Vagina (tissue), 2 donors: ENCODE results near the gene KCNH3. TPM values are rescaled to one million over a fixed set of nuclear protein-coding genes. Genes with fewer than 3 reads are reported as not detected.
A peak's percentile ranks its signal among the peaks of the same experiment; 100 is the strongest.

ENCODE experiments used
- DNase-seq, 2 donors: peaks; one replicate each; pipeline ENCODE4 v3.0.0-alpha.2; 2017; ENCODE audit errors: extremely low spot score in 2 of 2
- H3K27ac ChIP-seq: fragments of 200-600 bp; sonication (generic); one replicate; pipeline ENCODE4 v1.5.1; 2019
- H3K27me3 ChIP-seq: fragments of 200-600 bp; sonication (generic); one replicate; pipeline ENCODE4 v1.5.1; 2019
- H3K36me3 ChIP-seq, 2 donors: fragments of 200-600 bp; sonication (generic); one replicate each; pipeline ENCODE4 v1.5.1; 2017 to 2019
- H3K4me1 ChIP-seq: fragments of 200-600 bp; sonication (generic); one replicate; pipeline ENCODE4 v1.5.1; 2019
- H3K4me3 ChIP-seq, 2 donors: fragments of 200-600 bp; sonication (generic); 1 replicate in 1 of 2; 2 replicates in 1 of 2; pipeline ENCODE4 v1.5.1; 2016 to 2019
- H3K9me3 ChIP-seq: fragments of 200-600 bp; sonication (generic); one replicate; pipeline ENCODE4 v1.5.1; 2019
- CTCF ChIP-seq, 3 experiments: fragments of 450-650 bp in 2 of 3; fragments of 200-600 bp in 1 of 3; sonication (generic) in 1 of 3; IDR thresholded peaks; one replicate each; pipeline ENCODE4 v1.5.1; 2017 to 2019; ENCODE audit warnings: antibody characterized with exemption in 3 of 3, mild to moderate bottlenecking in 2 of 3, moderate library complexity in 2 of 3
- POLR2A ChIP-seq, 2 donors: fragments of 450-650 bp; IDR thresholded peaks; one replicate each; pipeline ENCODE4 v1.6.1; 2017; ENCODE audit warnings: antibody characterized with exemption in 2 of 2, mild to moderate bottlenecking in 2 of 2, moderate library complexity in 2 of 2
- POLR2AphosphoS5 ChIP-seq, 2 donors: sonication (generic); formaldehyde crosslinking; IDR thresholded peaks; one replicate each; pipeline ENCODE4 v1.9.0; 2017; ENCODE audit warnings: antibody characterized with exemption in 2 of 2, mild to moderate bottlenecking in 2 of 2, low read depth in 1 of 2; ENCODE audit not compliant: insufficient read depth in 1 of 2
- intact Hi-C: fragments of 100-400 bp; cut with DNase I; formaldehyde crosslinking; loops from one replicate; pipeline ENCODE4 v1.15.1; 2023
- total RNA-seq: library from RNA; depleted of rRNA; stranded (reverse); fragments of >200 nt; gene quantifications from one replicate; pipeline ENCODE4 v1.2.3, GENCODE V29; 2016

The KCNH3 gene
- total RNA-seq, 1 donor from 2014 or later: not detected

- H3K9me3 ChIP-seq: no peaks in the 10 kb centered on the region
- H3K36me3 ChIP-seq: no peaks in the 10 kb centered on the region
- H3K4me1 ChIP-seq: peaks cover 17% of the 10 kb centered on the region
- no peak overlapping the region for H3K27ac ChIP-seq
- intact Hi-C loops: loop anchor here (5.0 kb wide), 1 partner anchor 72 kb away; the partner anchor contains the start of gene PRPF40B
- no peak for TF ChIP-seq POLR2A (IDR thresholded peaks at IDR 0.05)
- TF ChIP-seq POLR2AphosphoS5 (IDR thresholded peaks at IDR 0.05; ENCODE audit: insufficient read depth in 1 of 2, low read depth in 1 of 2): no peak
- no peak for TF ChIP-seq CTCF (IDR thresholded peaks at IDR 0.05)
- H3K4me3 ChIP-seq: no peak overlapping the region
- no peaks in the 10 kb centered on the region for H3K27me3 ChIP-seq
- no peak for DNase-seq
These were observed 11.2 kb downstream of the KCNH3 start for GRCh38 chr12:49549735-49550692.

- Histone ChIP-seq H3K4me1 (peaks cover 17% of the 10 kb centered on the region), H3K4me3 (no peak overlapping the region), H3K9me3 (no peaks in the 10 kb centered on the region), H3K27me3 (no peaks in the 10 kb centered on the region), H3K27ac (no peak overlapping the region), H3K36me3 (no peaks in the 10 kb centered on the region)
- TF ChIP-seq CTCF (IDR thresholded peaks at IDR 0.05) (no peak), POLR2AphosphoS5 (IDR thresholded peaks at IDR 0.05; ENCODE audit: insufficient read depth in 1 of 2, low read depth in 1 of 2) (no peak), POLR2A (IDR thresholded peaks at IDR 0.05) (no peak)
- intact Hi-C loops: loop anchor here (5.0 kb wide), 1 partner anchor 72 kb away; the partner anchor contains the start of gene PRPF40B
- no peak for DNase-seq
These were observed 11.9 kb downstream of the KCNH3 start for GRCh38 chr12:49550693-49551252.

DNA sequence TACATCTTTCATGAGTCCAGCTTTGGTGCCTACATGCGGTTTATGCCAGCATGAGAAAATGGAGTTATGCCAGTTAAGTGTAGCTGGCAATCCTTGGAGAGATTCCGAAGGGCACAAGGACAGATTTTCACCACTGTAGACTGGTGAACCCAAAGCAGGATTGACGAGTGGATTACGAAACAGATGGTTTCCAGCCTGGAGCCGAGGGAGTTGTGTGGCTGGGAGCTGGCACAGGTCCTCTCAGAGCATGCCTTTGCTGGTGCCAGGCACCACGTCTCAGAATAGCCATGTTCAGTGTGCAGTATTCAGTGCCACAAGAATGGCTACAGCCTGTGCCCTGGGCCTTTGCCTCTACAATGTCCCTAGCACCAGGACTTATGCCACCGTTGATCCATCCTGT lies 13.2 kb downstream of the KCNH3 start:
- no peak for DNase-seq
- H3K4me3 ChIP-seq: no peak overlapping the region

DNA sequence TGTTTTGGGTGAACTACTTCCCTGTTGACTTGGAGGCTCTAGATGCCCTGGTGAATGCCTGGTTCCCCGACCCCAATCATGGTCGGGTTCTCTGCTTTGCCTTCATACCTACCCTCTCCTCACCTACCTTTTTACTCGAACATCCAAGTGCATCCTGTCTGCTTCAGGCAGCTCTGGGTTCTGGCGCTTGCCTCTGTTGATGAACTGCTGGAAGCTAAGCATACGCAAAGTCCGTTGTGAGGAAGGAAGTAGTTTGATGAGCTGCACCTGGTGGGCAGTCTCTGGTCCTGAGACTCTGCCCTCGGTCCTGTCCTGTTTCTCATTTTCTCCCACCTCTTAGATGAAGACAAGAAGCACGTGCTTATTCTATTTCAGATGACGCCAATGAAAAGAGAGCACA lies 13.6 kb downstream of the KCNH3 start:
- Histone ChIP-seq H3K4me3 (no peak overlapping the region), H3K27ac (no peak overlapping the region), H3K36me3 (peaks cover 0 to 5% of the 10 kb centered on the region in 2 donors), H3K4me1 (peaks cover 17% of the 10 kb centered on the region), H3K9me3 (no peaks in the 10 kb centered on the region), H3K27me3 (no peaks in the 10 kb centered on the region)
- DNase-seq: no peak
- no peak for TF ChIP-seq POLR2AphosphoS5 (IDR thresholded peaks at IDR 0.05; ENCODE audit: insufficient read depth in 1 of 2, low read depth in 1 of 2)
- TF ChIP-seq POLR2A (IDR thresholded peaks at IDR 0.05): no peak
- intact Hi-C loops: loop anchor here (5.0 kb wide), 1 partner anchor 70 kb away; the partner anchor contains the start of gene PRPF40B

More for the DNA sequence above, 13.2 kb downstream of the KCNH3 start:
- peaks cover 0 to under 1% of the 10 kb centered on the region in 2 donors for H3K36me3 ChIP-seq
- H3K4me1 ChIP-seq: peaks cover 17% of the 10 kb centered on the region
- H3K27ac ChIP-seq: no peak overlapping the region
- intact Hi-C loops: loop anchor here (5.0 kb wide), 1 partner anchor 70 kb away; the partner anchor contains the start of gene PRPF40B
- TF ChIP-seq CTCF (IDR thresholded peaks at IDR 0.05) (no peak), POLR2A (IDR thresholded peaks at IDR 0.05) (no peak), POLR2AphosphoS5 (IDR thresholded peaks at IDR 0.05; ENCODE audit: insufficient read depth in 1 of 2, low read depth in 1 of 2) (peak in 1 of 2 donors; percentile 26)
- H3K27me3 ChIP-seq: no peaks in the 10 kb centered on the region
- no peaks in the 10 kb centered on the region for H3K9me3 ChIP-seq

DNA sequence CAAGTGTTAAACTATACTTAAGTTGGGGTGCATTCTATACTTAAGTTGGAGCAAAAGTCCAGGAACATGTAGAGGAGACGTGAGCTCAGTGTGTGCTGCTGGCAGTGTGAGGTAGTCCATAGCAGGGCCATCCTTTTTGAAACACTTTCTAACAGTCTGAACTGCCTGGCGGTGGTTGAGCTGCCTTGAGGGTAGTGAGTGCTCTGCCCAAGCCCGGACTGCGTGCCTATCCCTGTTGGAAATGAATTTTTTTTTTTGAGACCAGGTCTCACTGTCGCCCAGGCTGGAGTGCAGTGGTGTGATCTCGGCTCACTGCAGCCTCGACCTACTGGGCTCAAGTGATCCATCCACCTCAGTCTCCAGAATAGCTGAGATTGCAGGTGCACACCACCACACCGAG lies 14.1 kb downstream of the KCNH3 start:
- intact Hi-C loops: loop anchor here (5.0 kb wide), 1 partner anchor 69 kb away; the partner anchor contains the start of gene PRPF40B
- Histone ChIP-seq H3K27ac (no peak overlapping the region), H3K36me3 (peaks cover 0 to 10% of the 10 kb centered on the region in 2 donors), H3K27me3 (no peaks in the 10 kb centered on the region), H3K9me3 (no peaks in the 10 kb centered on the region), H3K4me1 (peaks cover 17% of the 10 kb centered on the region), H3K4me3 (no peak overlapping the region)
- DNase-seq: no peak
- TF ChIP-seq POLR2AphosphoS5 (IDR thresholded peaks at IDR 0.05; ENCODE audit: insufficient read depth in 1 of 2, low read depth in 1 of 2) (no peak), POLR2A (IDR thresholded peaks at IDR 0.05) (no peak), CTCF (IDR thresholded peaks at IDR 0.05) (no peak)
